Measurements from ENCODE around the gene OTOS. TPM values are rescaled to one million over a fixed set of nuclear protein-coding genes. Genes with fewer than 3 reads are reported as not detected.

The OTOS gene
- total RNA-seq, 4 donors from 2014 or later = not detected

GRCh38 chr2:240166761-240167587 is 26.5 kb upstream of the OTOS start:
- TF ChIP-seq CTCF (IDR thresholded peaks at IDR 0.05; ENCODE audit: low read depth) = no peak

- TF ChIP-seq CTCF (IDR thresholded peaks at IDR 0.05; ENCODE audit: low read depth) = no peak
Measured at GRCh38 chr2:240166191-240166590, 25.7 kb upstream of the OTOS start.

- TF ChIP-seq CTCF (IDR thresholded peaks at IDR 0.05; ENCODE audit: low read depth) = no peak
Measured at GRCh38 chr2:240165661-240166060, 25.2 kb upstream of the OTOS start.

- no peak for TF ChIP-seq CTCF (IDR thresholded peaks at IDR 0.05; ENCODE audit: low read depth)
Measured at GRCh38 chr2:240165034-240165433, 24.6 kb upstream of the OTOS start.

DNA sequence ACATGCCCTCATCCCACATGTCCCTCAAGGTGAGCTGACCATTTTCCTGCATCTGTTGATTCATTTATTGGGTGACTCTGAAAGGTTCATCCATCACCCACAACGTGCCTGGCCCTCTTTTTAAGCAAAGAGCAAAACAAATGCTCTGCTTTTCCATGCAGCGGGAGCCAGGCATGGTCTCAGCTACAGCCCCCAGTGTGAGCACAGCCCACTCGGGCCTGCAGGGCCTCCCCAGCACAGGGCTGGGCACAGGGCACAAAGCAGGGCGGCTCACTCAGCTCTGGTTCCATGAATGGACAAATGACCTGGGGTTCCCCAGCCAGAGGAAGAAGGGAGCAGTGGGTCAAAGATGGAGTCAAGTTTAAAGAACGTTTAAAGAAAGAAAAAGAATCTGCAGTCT is 24.1 kb upstream of the OTOS start:
- TF ChIP-seq CTCF (IDR thresholded peaks at IDR 0.05; ENCODE audit: low read depth) = no peak

GRCh38 chr2:240163844-240164574 is 23.6 kb upstream of the OTOS start:
- TF ChIP-seq CTCF (IDR thresholded peaks at IDR 0.05; ENCODE audit: low read depth) = no peak

- no peak for TF ChIP-seq CTCF (IDR thresholded peaks at IDR 0.05; ENCODE audit: low read depth)
Measured at GRCh38 chr2:240162939-240163714, 22.7 kb upstream of the OTOS start.

Measured in subcutaneous adipose tissue (tissue), 4 donors.